GM12872 (cell line): ENCODE measurements around the gene MUC2.

ENCODE experiments used
- CTCF ChIP-seq: IDR thresholded peaks from 3 replicates; pipeline ENCODE4 v1.5.1; 2011; ENCODE audit warnings: low read depth, mild to moderate bottlenecking, low read length, moderate library complexity; ENCODE audit not compliant: insufficient read depth

MUC2 gene

GRCh38 chr11:1064167-1064566 is 10.5 kb upstream of the MUC2 start:
- no peak for TF ChIP-seq CTCF

GRCh38 chr11:1067812-1068496 is 6.7 kb upstream of the MUC2 start:
- TF ChIP-seq CTCF: no peak

GRCh38 chr11:1069740-1070139 is 4.9 kb upstream of the MUC2 start:
- TF ChIP-seq CTCF: no peak

- no peak for TF ChIP-seq CTCF
Measured at GRCh38 chr11:1070594-1071462, 3.8 kb upstream of the MUC2 start.

GRCh38 chr11:1071571-1072115 is 3.0 kb upstream of the MUC2 start:
- no peak for TF ChIP-seq CTCF

GRCh38 chr11:1072116-1072820 is 2.4 kb upstream of the MUC2 start:
- TF ChIP-seq CTCF: no peak

- TF ChIP-seq CTCF: no peak
Measured at GRCh38 chr11:1072821-1073231, 1.8 kb upstream of the MUC2 start.
